CD4-positive, alpha-beta T cell (primary cell): Measurements from ENCODE around the gene GFY. TPM values are rescaled to one million over a fixed set of nuclear protein-coding genes. Genes with fewer than 3 reads are reported as not detected.

Source experiments
- ATAC-seq: fragments of 200-7000 bp; cut with Tn5 transposase; one replicate; pipeline ENCODE4 v1.10.0; 2022; ENCODE audit warnings: mild to moderate bottlenecking; ENCODE audit not compliant: poor library complexity
- CTCF ChIA-PET: fragments of 350-600 bp; sonication (Branson Sonifier 250); formaldehyde crosslinking; loops from one replicate; lab custom pipeline; 2021; ENCODE audit warnings: antibody characterized with exemption, inconsistent platforms; lab: Charles Lee
- POLR2A ChIA-PET: fragments of 350-600 bp; sonication (Branson Sonifier 250); formaldehyde crosslinking; loops from one replicate; lab custom pipeline; 2021; ENCODE audit warnings: antibody characterized with exemption, inconsistent platforms; lab: Charles Lee
- DNase-seq, 14 experiments: peaks; one replicate each; pipeline ENCODE4 v3.0.0-alpha.2; 2013 to 2020; ENCODE audit warnings: mixed read lengths in 2 of 14
- H3K27ac ChIP-seq, 2 donors: one replicate each; pipeline versions ENCODE4 v1.5.1 to v1.7.0; 2013; ENCODE audit warnings: low read length in 2 of 2, low read depth in 1 of 2, mild to moderate bottlenecking in 1 of 2
- H3K27me3 ChIP-seq, 2 experiments: 1 replicate in 1 of 2; 2 replicates in 1 of 2; pipeline versions ENCODE4 v1.6.1 to v1.7.0; 2013; ENCODE audit warnings: low read length in 2 of 2, control low read depth in 1 of 2, mild to moderate bottlenecking in 1 of 2, moderate library complexity in 1 of 2; ENCODE audit not compliant: insufficient read depth in 2 of 2, control insufficient read depth in 1 of 2
- H3K36me3 ChIP-seq: one replicate; pipeline ENCODE4 v1.6.1; 2013; ENCODE audit warnings: low read length, control low read depth; ENCODE audit not compliant: insufficient read depth
- H3K4me1 ChIP-seq: one replicate; pipeline ENCODE4 v1.6.1; 2013; ENCODE audit warnings: low read length, control low read depth; ENCODE audit not compliant: insufficient read depth
- H3K4me3 ChIP-seq: one replicate; pipeline ENCODE4 v1.5.1; 2013; ENCODE audit warnings: mild to moderate bottlenecking, low read length, moderate library complexity
- H3K9me3 ChIP-seq, 2 experiments: 1 replicate in 1 of 2; 2 replicates in 1 of 2; pipeline versions ENCODE4 v1.6.1 to v1.7.0; 2013; ENCODE audit warnings: low read length in 2 of 2, mild to moderate bottlenecking in 2 of 2, control low read depth in 1 of 2, moderate library complexity in 1 of 2; ENCODE audit not compliant: control insufficient read depth in 1 of 2, insufficient read depth in 1 of 2
- H3K27ac Mint-ChIP-seq: one replicate; pipeline ENCODE4 v1.8.0; 2020; ENCODE audit warnings: mixed read lengths
- H3K27me3 Mint-ChIP-seq: one replicate; pipeline ENCODE4 v1.8.0; 2021; ENCODE audit warnings: mixed read lengths
- H3K36me3 Mint-ChIP-seq: one replicate; pipeline ENCODE4 v1.8.0; 2021; ENCODE audit warnings: low read depth, mixed read lengths
- H3K4me1 Mint-ChIP-seq: one replicate; pipeline ENCODE4 v1.8.0; 2021; ENCODE audit warnings: low read depth, mixed read lengths
- H3K4me3 Mint-ChIP-seq: one replicate; pipeline ENCODE4 v1.8.0; 2020; ENCODE audit warnings: mild to moderate bottlenecking, mixed read lengths
- H3K9me3 Mint-ChIP-seq: one replicate; pipeline ENCODE4 v1.8.0; 2020; ENCODE audit warnings: mixed read lengths
- CTCF ChIP-seq: fragments of 200-600 bp; IDR thresholded peaks from one replicate; pipeline ENCODE4 v1.8.0; 2022; ENCODE audit warnings: antibody characterized with exemption, mild to moderate bottlenecking
- intact Hi-C, 2 experiments: fragments of 100-400 bp; cut with DNase I in 1 of 2; cut with micrococcal nuclease in 1 of 2; formaldehyde crosslinking; loops; one replicate each; pipeline versions ENCODE4 v1.15.1 to v1.9.0; 2023 to 2025; cut with DNase I, micrococcal nuclease
- total RNA-seq, 174 experiments: library from RNA in 2 of 174; stranded (reverse) in 2 of 174; gene quantifications; one replicate each; pipeline ENCODE4 v1.2.3 and lab custom pipeline; 2021 to 2026

GFY gene
- total RNA-seq, 2 experiments from 2014 or later: not detected

GRCh38 chr19:49468199-49468598 lies 43.0 kb downstream of the GFY start:
- Histone ChIP-seq H3K27ac (peak overlapping the region; percentile 86 to 96), H3K4me3 (peak overlapping the region; percentile 9), H3K4me1 (peaks cover 92% of the 10 kb centered on the region), H3K27me3 (no peaks in the 10 kb centered on the region), H3K36me3 (peaks cover 35% of the 10 kb centered on the region), H3K9me3 (no peaks in the 10 kb centered on the region)
- intact Hi-C loops: loop anchor here (1.0 to 2.0 kb wide), 2 partner anchors 14 to 15 kb away; partner anchors contain the start of gene ALDH16A1 (in 1 of the 2)
- H3K27me3 Mint-ChIP-seq: no peaks in the 10 kb centered on the region
- DNase-seq: peak in 1 of 14 experiments; percentile 59
- H3K9me3 Mint-ChIP-seq: no peaks in the 10 kb centered on the region
- peaks cover 14% of the 10 kb centered on the region for H3K36me3 Mint-ChIP-seq
- ChIA-PET CTCF (interaction anchor here (1.1 kb wide), 1 partner anchor 102 kb away, joined by 6 read pairs; no protein-coding TSS in a partner anchor), POLR2A (interaction anchor here (0.6 to 6.4 kb wide), 6 partner anchors 14 to 144 kb away, joined by 3 to 120 read pairs (median 4); partner anchors contain the start of genes ALDH16A1, PIH1D1, RPL13A and RPS11)
- ATAC-seq: no peak
- H3K4me3 Mint-ChIP-seq: no peak overlapping the region
- H3K4me1 Mint-ChIP-seq: peaks cover 35% of the 10 kb centered on the region
- no peak for TF ChIP-seq CTCF
- peak overlapping the region; percentile 98 for H3K27ac Mint-ChIP-seq

- no peaks in the 10 kb centered on the region for H3K9me3 ChIP-seq
- peaks cover 14% of the 10 kb centered on the region for H3K36me3 Mint-ChIP-seq
- H3K27ac ChIP-seq: peak overlapping the region; percentile 86 to 96
- peaks cover 32% of the 10 kb centered on the region for H3K36me3 ChIP-seq
- CTCF ChIA-PET: interaction anchor here (1.0 to 2.4 kb wide), 3 partner anchors 25 to 475 kb away, joined by 3 to 19 read pairs (median 6); partner anchors contain the start of genes GYS1 and RUVBL2
- H3K4me3 ChIP-seq: peak overlapping the region; percentile 9
- H3K27me3 Mint-ChIP-seq: no peaks in the 10 kb centered on the region
- no peak for TF ChIP-seq CTCF
- ATAC-seq: peak; percentile 75
- DNase-seq: peak; percentile 74 to 99 (median 84)
- POLR2A ChIA-PET: interaction anchor here (0.6 to 6.4 kb wide), 14 partner anchors 10 to 211 kb away, joined by 3 to 120 read pairs (median 4); partner anchors contain the start of genes ALDH16A1, KASH5, PIH1D1 and PRMT1
- H3K4me1 ChIP-seq: peaks cover 96% of the 10 kb centered on the region
- H3K27ac Mint-ChIP-seq: peak overlapping the region; percentile 98
- H3K27me3 ChIP-seq: no peaks in the 10 kb centered on the region
- H3K4me3 Mint-ChIP-seq: peak overlapping the region; percentile 84
- H3K4me1 Mint-ChIP-seq: peaks cover 42% of the 10 kb centered on the region
- H3K9me3 Mint-ChIP-seq: no peaks in the 10 kb centered on the region
- intact Hi-C loops: loop anchor here (1.0 to 2.0 kb wide), 3 partner anchors 15 to 171 kb away; partner anchors contain the start of genes ALDH16A1 (in 1 of the 2) and RRAS (in 1 of the 2)
Measured at GRCh38 chr19:49468746-49469447, 43.7 kb downstream of the GFY start.

- TF ChIP-seq CTCF: peak; percentile 74
- intact Hi-C loops: loop anchor here (1.0 to 10.0 kb wide), 6 partner anchors 17 to 243 kb away; partner anchors contain the start of genes ALDH16A1 (in 1 of the 2), PRMT1 (in 1 of the 2) and RRAS (in 1 of the 2)
- no peak overlapping the region for H3K4me3 ChIP-seq
- H3K27ac Mint-ChIP-seq: peak overlapping the region; percentile 98
- H3K4me1 ChIP-seq: peaks cover 89% of the 10 kb centered on the region
- H3K36me3 Mint-ChIP-seq: peaks cover 15% of the 10 kb centered on the region
- H3K27ac ChIP-seq: peak overlapping the region; percentile 86 to 96
- peak overlapping the region; percentile 79 for H3K4me3 Mint-ChIP-seq
- no peaks in the 10 kb centered on the region for H3K27me3 ChIP-seq
- H3K4me1 Mint-ChIP-seq: peaks cover 49% of the 10 kb centered on the region
- ChIA-PET POLR2A (interaction anchor here (0.6 to 6.4 kb wide), 17 partner anchors 9 to 208 kb away, joined by 3 to 120 read pairs (median 4); partner anchors contain the start of genes ALDH16A1, KASH5, PIH1D1 and PRMT1), CTCF (interaction anchor here (0.6 to 2.4 kb wide), 26 partner anchors 12 to 1895 kb away, joined by 3 to 24 read pairs (median 4); partner anchors contain the start of genes ALDH16A1, GFY, PIH1D1 and RPS11)
- H3K36me3 ChIP-seq: peaks cover 21% of the 10 kb centered on the region
- no peaks in the 10 kb centered on the region for H3K27me3 Mint-ChIP-seq
- no peaks in the 10 kb centered on the region for H3K9me3 Mint-ChIP-seq
- ATAC-seq (peak; percentile 37), DNase-seq (peak; percentile 54 to 97 (median 70))
- no peaks in the 10 kb centered on the region for H3K9me3 ChIP-seq
Measured at GRCh38 chr19:49469828-49470614, 44.8 kb downstream of the GFY start.
